Liver (tissue), 9 donors: Measurements from ENCODE around the gene SMIM14. TPM values are rescaled to one million over a fixed set of nuclear protein-coding genes. Genes with fewer than 3 reads are reported as not detected.

Experiments used
- DNase-seq: peaks from one replicate; pipeline ENCODE4 v3.0.0-alpha.2; 2017; ENCODE audit warnings: low spot score
- H3K27ac ChIP-seq, 2 donors: one replicate each; pipeline ENCODE4 v1.7.0; 2013; ENCODE audit warnings: inconsistent platforms in 2 of 2, low read length in 2 of 2, control low read depth in 1 of 2, low read depth in 1 of 2, mild to moderate bottlenecking in 1 of 2
- H3K27me3 ChIP-seq, 4 donors: one replicate each; pipeline versions ENCODE4 v1.6.1 to v1.7.0; 2013; ENCODE audit warnings: low read length in 3 of 4, inconsistent platforms in 1 of 4, mild to moderate bottlenecking in 1 of 4, moderate library complexity in 1 of 4; ENCODE audit not compliant: control insufficient read depth in 4 of 4, insufficient read depth in 4 of 4
- H3K36me3 ChIP-seq, 4 donors: one replicate each; pipeline versions ENCODE4 v1.6.1 to v1.7.0; 2013; ENCODE audit warnings: low read length in 3 of 4, mild to moderate bottlenecking in 3 of 4, low read depth in 1 of 4, moderate library complexity in 1 of 4; ENCODE audit not compliant: control insufficient read depth in 4 of 4, insufficient read depth in 3 of 4
- H3K4me1 ChIP-seq, 4 donors: one replicate each; pipeline versions ENCODE4 v1.6.1 to v1.7.0; 2013; ENCODE audit warnings: low read length in 3 of 4, mild to moderate bottlenecking in 3 of 4, moderate library complexity in 1 of 4; ENCODE audit not compliant: control insufficient read depth in 4 of 4, insufficient read depth in 4 of 4
- H3K4me3 ChIP-seq, 3 donors: one replicate each; pipeline versions ENCODE4 v1.6.1 to v1.7.0; 2013; ENCODE audit warnings: low read length in 3 of 3, control low read depth in 1 of 3, low read depth in 1 of 3, mild to moderate bottlenecking in 1 of 3
- H3K9ac ChIP-seq, 2 donors: one replicate each; pipeline ENCODE4 v1.7.0; 2013; ENCODE audit warnings: low read length in 2 of 2, mild to moderate bottlenecking in 2 of 2, moderate library complexity in 2 of 2, control low read depth in 1 of 2, low read depth in 1 of 2
- H3K9me3 ChIP-seq, 4 donors: one replicate each; pipeline versions ENCODE4 v1.6.1 to v1.7.0; 2013; ENCODE audit warnings: low read length in 3 of 4; ENCODE audit not compliant: control insufficient read depth in 4 of 4
- CTCF ChIP-seq: fragments of 150-350 bp; IDR thresholded peaks from 2 replicates; pipeline ENCODE4 v1.5.1; 2017; ENCODE audit warnings: improper control_type of control experiment, low read depth, low read length; ENCODE audit not compliant: missing input control
- EGR1 ChIP-seq, 2 donors: IDR thresholded peaks; 2 replicates each; pipeline ENCODE4 v1.6.1; 2016 to 2018; ENCODE audit warnings: antibody characterized with exemption in 2 of 2, low read depth in 2 of 2
- FOXA1 ChIP-seq: IDR thresholded peaks from 2 replicates; pipeline ENCODE4 v1.6.1; 2016; ENCODE audit warnings: antibody characterized with exemption
- FOXA2 ChIP-seq: IDR thresholded peaks from 2 replicates; pipeline ENCODE4 v1.6.1; 2016; ENCODE audit warnings: antibody characterized with exemption
- HNF4A ChIP-seq, 2 donors: conservative IDR thresholded peaks; 2 replicates each; pipeline ENCODE4 v1.6.1; 2016; ENCODE audit warnings: antibody characterized with exemption in 2 of 2, mild to moderate bottlenecking in 2 of 2
- HNF4G ChIP-seq: IDR thresholded peaks from 2 replicates; pipeline ENCODE4 v1.6.1; 2016; ENCODE audit warnings: antibody characterized with exemption
- JUND ChIP-seq, 2 donors: IDR thresholded peaks; 2 replicates each; pipeline ENCODE4 v1.6.1; 2016; ENCODE audit warnings: antibody characterized with exemption in 2 of 2
- NR2F2 ChIP-seq: IDR thresholded peaks from 2 replicates; pipeline ENCODE4 v1.6.1; 2016; ENCODE audit warnings: antibody characterized with exemption
- RAD21 ChIP-seq, 2 donors: IDR thresholded peaks; 2 replicates each; pipeline ENCODE4 v1.6.1; 2016; ENCODE audit warnings: antibody characterized with exemption in 2 of 2, mild to moderate bottlenecking in 2 of 2
- RXRA ChIP-seq, 2 donors: IDR thresholded peaks; 2 replicates each; pipeline ENCODE4 v1.6.1; 2017 to 2018; ENCODE audit warnings: antibody characterized with exemption in 2 of 2, mild to moderate bottlenecking in 1 of 2
- SP1 ChIP-seq: IDR thresholded peaks from 2 replicates; pipeline ENCODE4 v1.6.1; 2018; ENCODE audit warnings: antibody characterized with exemption, mild to moderate bottlenecking
- TAF1 ChIP-seq: conservative IDR thresholded peaks from 2 replicates; pipeline ENCODE4 v1.6.1; 2016; ENCODE audit warnings: antibody characterized with exemption, mild to moderate bottlenecking
- YY1 ChIP-seq: IDR thresholded peaks from 2 replicates; pipeline ENCODE4 v1.6.1; 2016; ENCODE audit warnings: antibody characterized with exemption, mild to moderate bottlenecking
- WGBS: extraction: QIAGEN DNeasy Blood & Tissue Kit; methylation state at CpG from one replicate; pipeline ENCODE4 v1.1.7; 2013; 5-methylcytosine and 5-hydroxymethylcytosine counted together
- polyA plus RNA-seq, 2 donors: library from polyadenylated mRNA; stranded (reverse) in 1 of 2; unstranded in 1 of 2; fragments of 200-250 nt in 1 of 2; fragments of >200 nt in 1 of 2; fragmentation: Nextera tagmentation in 1 of 2; extraction: Ambion mirVana in 1 of 2; gene quantifications; one replicate each; pipeline versions ENCODE4 v1.2.1 to v1.2.3, GENCODE V29; 2013 to 2015
- total RNA-seq, 2 donors: library from RNA; depleted of rRNA; stranded (reverse); fragments of >200 nt; gene quantifications; one replicate each; pipeline ENCODE4 v1.2.3, GENCODE V29; 2014
- TF ChIP-seq, protein P1 (sequence below): IDR thresholded peaks from 2 replicates; pipeline ENCODE4 v1.6.1; 2016; ENCODE audit warnings: antibody characterized with exemption, mild to moderate bottlenecking
- TF ChIP-seq, protein P2 (sequence below): IDR thresholded peaks from 2 replicates; pipeline ENCODE4 v1.6.1; 2016; ENCODE audit warnings: antibody characterized with exemption
- donor health status: healthy.
- donor health status: healthy.
- donor health status: healthy.
- donor health status: healthy.
- donor health status: healthy.

Gene SMIM14
- total and polyA plus RNA-seq, 4 donors, result 21.1 to 311 (median 91.6) TPM

GRCh38 chr4:39608451-39608850 is 30.2 kb downstream of the SMIM14 start (continued):
- TF ChIP-seq, protein P1, sequence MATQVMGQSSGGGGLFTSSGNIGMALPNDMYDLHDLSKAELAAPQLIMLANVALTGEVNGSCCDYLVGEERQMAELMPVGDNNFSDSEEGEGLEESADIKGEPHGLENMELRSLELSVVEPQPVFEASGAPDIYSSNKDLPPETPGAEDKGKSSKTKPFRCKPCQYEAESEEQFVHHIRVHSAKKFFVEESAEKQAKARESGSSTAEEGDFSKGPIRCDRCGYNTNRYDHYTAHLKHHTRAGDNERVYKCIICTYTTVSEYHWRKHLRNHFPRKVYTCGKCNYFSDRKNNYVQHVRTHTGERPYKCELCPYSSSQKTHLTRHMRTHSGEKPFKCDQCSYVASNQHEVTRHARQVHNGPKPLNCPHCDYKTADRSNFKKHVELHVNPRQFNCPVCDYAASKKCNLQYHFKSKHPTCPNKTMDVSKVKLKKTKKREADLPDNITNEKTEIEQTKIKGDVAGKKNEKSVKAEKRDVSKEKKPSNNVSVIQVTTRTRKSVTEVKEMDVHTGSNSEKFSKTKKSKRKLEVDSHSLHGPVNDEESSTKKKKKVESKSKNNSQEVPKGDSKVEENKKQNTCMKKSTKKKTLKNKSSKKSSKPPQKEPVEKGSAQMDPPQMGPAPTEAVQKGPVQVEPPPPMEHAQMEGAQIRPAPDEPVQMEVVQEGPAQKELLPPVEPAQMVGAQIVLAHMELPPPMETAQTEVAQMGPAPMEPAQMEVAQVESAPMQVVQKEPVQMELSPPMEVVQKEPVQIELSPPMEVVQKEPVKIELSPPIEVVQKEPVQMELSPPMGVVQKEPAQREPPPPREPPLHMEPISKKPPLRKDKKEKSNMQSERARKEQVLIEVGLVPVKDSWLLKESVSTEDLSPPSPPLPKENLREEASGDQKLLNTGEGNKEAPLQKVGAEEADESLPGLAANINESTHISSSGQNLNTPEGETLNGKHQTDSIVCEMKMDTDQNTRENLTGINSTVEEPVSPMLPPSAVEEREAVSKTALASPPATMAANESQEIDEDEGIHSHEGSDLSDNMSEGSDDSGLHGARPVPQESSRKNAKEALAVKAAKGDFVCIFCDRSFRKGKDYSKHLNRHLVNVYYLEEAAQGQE, result no peak
- no peak for TF ChIP-seq FOXA2

DNA sequence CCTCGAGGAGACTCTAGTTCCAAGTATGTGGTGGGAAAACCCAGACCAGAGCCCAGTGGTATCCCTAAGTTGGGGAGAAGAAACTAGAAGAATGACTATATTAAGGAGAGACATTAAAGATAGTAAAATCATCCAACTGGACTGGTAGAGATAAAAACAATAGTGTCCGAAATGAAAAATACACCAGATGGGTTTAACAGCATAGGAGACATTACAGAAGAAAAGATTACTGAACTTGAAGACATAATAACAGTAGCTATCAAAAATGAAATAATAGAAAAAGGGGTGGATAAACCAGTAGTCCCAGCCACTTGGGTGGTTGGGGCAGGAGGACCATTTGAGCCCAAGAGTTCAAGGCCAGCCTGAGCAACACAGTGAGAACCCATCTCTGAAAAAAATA is 31.9 kb downstream of the SMIM14 start:
- Histone ChIP-seq H3K9ac (no peak overlapping the region), H3K36me3 (peaks cover 7 to 38% (median 21%) of the 10 kb centered on the region in 4 donors), H3K4me1 (no peaks in the 10 kb centered on the region), H3K27ac (no peak overlapping the region), H3K9me3 (no peaks in the 10 kb centered on the region), H3K27me3 (no peaks in the 10 kb centered on the region), H3K4me3 (no peak overlapping the region)
- TF ChIP-seq, protein P2, sequence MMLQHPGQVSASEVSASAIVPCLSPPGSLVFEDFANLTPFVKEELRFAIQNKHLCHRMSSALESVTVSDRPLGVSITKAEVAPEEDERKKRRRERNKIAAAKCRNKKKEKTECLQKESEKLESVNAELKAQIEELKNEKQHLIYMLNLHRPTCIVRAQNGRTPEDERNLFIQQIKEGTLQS, result no peak
- TF ChIP-seq FOXA2 (no peak), TAF1 (no peak), HNF4A (conservative IDR thresholded peaks at IDR 0.05) (no peak), SP1 (no peak), YY1 (no peak), EGR1 (IDR thresholded peaks at IDR 0.05; ENCODE audit: low read depth in 2 of 2) (no peak), RAD21 (IDR thresholded peaks at IDR 0.05) (no peak), RXRA (IDR thresholded peaks at IDR 0.05) (no peak), HNF4G (no peak), CTCF (no peak), FOXA1 (no peak), JUND (IDR thresholded peaks at IDR 0.05) (no peak), NR2F2 (no peak)
- TF ChIP-seq, protein P1, result no peak
- no peak for DNase-seq
- WGBS, result 95% methylated on average over 2 of the region's 2 CpGs
